ENCODE data around the gene ALOX5.

Gene ALOX5

DNA sequence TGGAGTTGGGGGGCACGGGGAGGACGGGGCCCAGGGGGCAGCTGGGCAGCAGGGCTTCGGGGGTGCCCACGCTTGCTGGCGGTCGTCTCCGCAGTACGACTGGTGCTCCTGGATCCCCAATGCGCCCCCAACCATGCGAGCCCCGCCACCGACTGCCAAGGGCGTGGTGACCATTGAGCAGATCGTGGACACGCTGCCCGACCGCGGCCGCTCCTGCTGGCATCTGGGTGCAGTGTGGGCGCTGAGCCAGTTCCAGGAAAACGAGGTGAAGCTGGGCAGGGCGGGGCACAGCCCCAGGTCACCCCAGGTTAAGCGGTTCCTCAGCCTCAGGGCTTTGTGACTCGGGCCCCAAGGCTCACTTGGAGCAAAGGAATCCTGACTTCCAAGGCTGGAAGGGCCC is 70.0 kb downstream of the ALOX5 start:
- DNase-seq = no peak

- no peak for DNase-seq
Observed at GRCh38 chr10:45444976-45445898, 71.2 kb downstream of the ALOX5 start.

- no peak for DNase-seq
Observed at GRCh38 chr10:45446858-45447257, 72.8 kb downstream of the ALOX5 start.

- DNase-seq = no peak
Observed at GRCh38 chr10:45447416-45447815, 73.4 kb downstream of the ALOX5 start.

- no peak for DNase-seq
Observed at GRCh38 chr10:45450866-45451265, 76.8 kb downstream of the ALOX5 start.

DNA sequence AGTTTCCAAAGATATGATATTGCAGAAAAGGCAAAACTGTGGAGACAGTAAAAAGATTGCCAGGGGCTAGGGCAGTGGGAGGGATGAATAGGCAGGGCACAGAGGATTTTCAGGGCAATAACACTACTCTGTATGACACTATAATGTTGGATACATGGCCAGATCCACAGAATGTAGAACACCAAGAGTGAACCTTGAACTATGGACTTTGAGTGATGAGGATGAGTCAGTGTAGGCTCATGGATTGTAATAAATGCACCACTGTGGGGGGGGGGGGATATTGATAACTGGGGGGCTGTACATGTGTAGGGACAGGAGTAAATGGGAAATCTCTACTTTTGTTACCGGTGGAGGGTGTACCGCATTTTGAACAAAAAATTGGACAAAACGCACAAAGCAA is 77.4 kb downstream of the ALOX5 start:
- DNase-seq = no peak

- DNase-seq = no peak
Observed at GRCh38 chr10:45452268-45452667, 78.3 kb downstream of the ALOX5 start.

DNA sequence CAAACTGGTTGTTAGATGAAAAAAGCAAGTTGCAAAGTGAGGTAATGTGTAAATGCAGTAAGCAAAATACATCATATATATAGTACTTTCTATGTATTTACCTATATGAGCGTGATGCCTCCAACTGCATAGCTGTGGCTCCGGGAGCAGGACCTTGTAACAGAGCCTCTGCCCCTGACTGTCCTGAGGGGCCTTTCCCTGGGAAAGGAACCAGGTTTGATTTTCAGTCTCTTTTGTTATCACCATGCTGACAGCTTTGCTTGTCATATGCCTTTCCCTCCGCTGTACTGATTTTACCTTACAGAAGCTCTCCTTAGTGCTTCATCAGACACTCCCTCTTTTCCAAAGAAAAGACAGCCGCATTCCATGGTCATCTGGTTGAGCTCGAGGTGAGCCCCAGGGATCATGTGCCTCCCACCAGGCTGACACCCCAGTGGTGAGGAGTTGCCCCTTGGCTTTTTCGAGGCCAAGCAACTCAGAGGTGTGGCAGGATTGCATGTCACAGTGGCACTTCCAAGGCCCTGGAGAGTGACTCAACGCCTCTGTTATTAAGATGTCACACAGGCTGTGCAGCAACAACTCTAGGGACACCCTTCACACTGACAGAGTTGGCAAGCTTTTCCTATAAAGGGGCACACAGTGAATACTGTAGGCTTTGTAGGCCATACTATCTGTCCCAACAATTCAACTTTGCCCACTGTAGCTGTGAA is 78.9 kb downstream of the ALOX5 start:
- no peak for DNase-seq

GRCh38 chr10:45453639-45454255 is 79.7 kb downstream of the ALOX5 start:
- DNase-seq = no peak

- no peak for DNase-seq
Observed at GRCh38 chr10:45454262-45454661, 80.2 kb downstream of the ALOX5 start.

GRCh38 chr10:45454859-45455258 is 80.8 kb downstream of the ALOX5 start:
- DNase-seq = no peak

DNA sequence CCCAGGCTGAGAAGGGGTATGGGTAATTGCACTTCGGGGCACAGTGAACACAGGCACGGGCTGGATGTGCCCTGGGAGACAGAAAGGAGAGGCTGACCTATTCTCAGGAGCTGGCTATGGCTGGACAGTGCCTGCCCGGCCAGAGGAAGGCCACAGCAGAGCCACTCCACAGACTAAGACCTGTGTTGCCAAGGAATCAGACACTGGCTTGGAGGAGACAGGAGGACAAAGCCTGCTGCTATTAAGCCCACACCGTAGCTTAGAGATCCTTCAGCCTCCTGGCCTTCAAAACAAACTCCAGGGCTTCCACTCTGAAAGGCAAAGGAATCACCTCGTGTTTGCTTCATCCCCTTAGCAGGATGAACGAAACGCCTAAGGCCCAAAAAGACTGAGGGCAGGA is 82.2 kb downstream of the ALOX5 start:
- no peak for DNase-seq

GRCh38 chr10:45456822-45457221 is 82.8 kb downstream of the ALOX5 start:
- no peak for DNase-seq

GRCh38 chr10:45457487-45457886 is 83.5 kb downstream of the ALOX5 start:
- no peak for DNase-seq

DNA sequence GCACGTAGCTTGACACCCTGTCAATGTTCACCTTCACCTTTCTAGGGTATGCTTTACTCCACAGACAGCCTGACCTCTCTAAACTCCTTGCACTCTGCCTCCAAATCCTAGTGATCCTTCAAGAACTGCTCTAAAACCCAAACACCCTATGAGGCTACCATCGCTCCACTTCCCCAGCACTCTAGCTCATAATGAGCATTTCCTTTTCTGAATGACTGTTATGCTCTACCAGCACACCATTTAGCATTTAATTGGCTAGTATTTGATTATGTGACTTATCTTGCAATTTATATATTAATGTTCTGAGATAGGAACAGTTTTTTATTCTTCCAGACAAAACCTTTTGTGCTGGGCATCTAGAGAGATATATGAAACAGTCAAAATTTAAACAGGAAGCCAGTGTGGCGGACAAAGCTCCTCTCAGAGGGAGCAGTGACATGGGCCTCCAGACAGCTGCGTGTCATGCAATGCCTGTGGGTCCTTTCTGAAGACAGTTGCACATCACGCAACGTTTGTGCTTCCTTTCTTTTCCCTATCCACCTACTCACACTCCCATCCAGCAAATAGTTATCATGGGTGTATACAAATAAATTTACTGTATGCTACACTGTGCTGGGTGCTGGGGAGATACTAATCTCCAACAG is 86.3 kb downstream of the ALOX5 start:
- no peak for DNase-seq

DNA sequence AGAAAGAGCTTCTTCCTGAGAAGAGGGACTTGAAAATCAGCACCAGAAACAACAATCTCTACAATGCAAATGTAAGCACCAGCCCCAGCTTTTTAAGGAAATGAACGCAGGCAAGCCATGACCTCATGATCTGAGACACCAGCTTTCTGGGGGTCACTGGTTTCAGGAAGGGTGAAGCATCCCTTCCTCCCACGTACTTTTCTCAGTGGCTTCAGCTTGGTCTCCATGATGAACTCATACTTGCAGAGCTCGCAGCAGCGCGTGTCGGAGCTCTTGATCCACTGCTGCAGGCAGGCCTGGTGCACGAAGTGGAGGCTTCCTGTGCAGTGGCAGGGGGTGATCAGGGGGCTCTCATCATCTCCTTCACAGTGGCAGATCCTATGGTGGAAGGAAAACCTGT is 87.0 kb downstream of the ALOX5 start:
- no peak for DNase-seq

- DNase-seq = no peak
Observed at GRCh38 chr10:45463244-45464116, 89.5 kb downstream of the ALOX5 start.

- peak; percentile 83 for DNase-seq
Observed at GRCh38 chr10:45464958-45465567, 91.0 kb downstream of the ALOX5 start.

GRCh38 chr10:45466784-45467183 is 92.8 kb downstream of the ALOX5 start:
- DNase-seq = no peak

- no peak for DNase-seq
Observed at GRCh38 chr10:45468079-45468478, 94.1 kb downstream of the ALOX5 start.

- no peak for DNase-seq
Observed at GRCh38 chr10:45470098-45471012, 96.3 kb downstream of the ALOX5 start.

Data from right hindlimb (tissue), 1 donor.